Breast epithelium (tissue), 4 donors: ENCODE measurements around the gene PPP1R12B. TPM values are rescaled to one million over a fixed set of nuclear protein-coding genes. Genes with fewer than 3 reads are reported as not detected.
A peak's percentile ranks its signal among the peaks of the same experiment; 100 is the strongest.
"Not testable (repeated sequence)": the region's sequence is repeated elsewhere in the genome, so short reads cannot be mapped to it uniquely, and the experiment has no call there.

Experiments used
- DNase-seq, 2 donors: peaks; one replicate each; pipeline ENCODE4 v3.0.0-alpha.2; 2019; ENCODE audit warnings: low spot score in 2 of 2
- H3K27ac ChIP-seq, 2 donors: fragments of 200-600 bp; sonication (generic) in 1 of 2; one replicate each; pipeline ENCODE4 v1.5.1; 2016 to 2019; ENCODE audit warnings: mild to moderate bottlenecking in 1 of 2
- H3K27me3 ChIP-seq, 2 donors: fragments of 200-600 bp; sonication (generic) in 1 of 2; one replicate each; pipeline versions ENCODE4 v1.5.1 to v1.6.0; 2017 to 2019; ENCODE audit warnings: control low read depth in 1 of 2, mild to moderate bottlenecking in 1 of 2
- H3K36me3 ChIP-seq: fragments of 200-600 bp; one replicate; pipeline ENCODE4 v1.5.1; 2019
- H3K4me1 ChIP-seq, 2 donors: fragments of 200-600 bp; sonication (generic); one replicate each; pipeline ENCODE4 v1.5.1; 2016 to 2019; ENCODE audit warnings: control low read depth in 1 of 2
- H3K4me3 ChIP-seq, 3 donors: fragments of 200-600 bp; sonication (generic); 1 replicate in 2 of 3; 2 replicates in 1 of 3; pipeline ENCODE4 v1.5.1; 2016 to 2019; ENCODE audit warnings: mild to moderate bottlenecking in 3 of 3, moderate library complexity in 2 of 3
- H3K9me3 ChIP-seq, 2 donors: fragments of 200-600 bp; sonication (generic) in 1 of 2; one replicate each; pipeline ENCODE4 v1.5.1; 2016 to 2019; ENCODE audit warnings: control low read depth in 1 of 2
- POLR2A ChIP-seq: fragments of 450-650 bp; IDR thresholded peaks from one replicate; pipeline ENCODE4 v1.6.1; 2016; ENCODE audit warnings: antibody characterized with exemption, mild to moderate bottlenecking, moderate library complexity
- POLR2AphosphoS5 ChIP-seq, 3 donors: sonication (generic); formaldehyde crosslinking; IDR thresholded peaks; one replicate each; pipeline ENCODE4 v1.6.1; 2017; ENCODE audit warnings: antibody characterized with exemption in 3 of 3
- intact Hi-C: fragments of 100-400 bp; cut with DNase I; formaldehyde crosslinking; loops from one replicate; pipeline ENCODE4 v1.15.1; 2023; ENCODE audit warnings: low total_unique reads
- total RNA-seq, 3 donors: library from RNA; depleted of rRNA; stranded (reverse); fragments of >200 nt; gene quantifications; one replicate each; pipeline ENCODE4 v1.1.0, GENCODE V29; 2016
- TF ChIP-seq, protein P1 (sequence below), 3 donors: fragments of 450-650 bp; IDR thresholded peaks; one replicate each; pipeline ENCODE4 v1.5.1; 2016 to 2017; ENCODE audit warnings: antibody characterized with exemption in 3 of 3, mild to moderate bottlenecking in 3 of 3, moderate library complexity in 3 of 3

The PPP1R12B gene
- total RNA-seq, 3 donors from 2014 or later = 76.4 to 123 (median 90.7) TPM

DNA sequence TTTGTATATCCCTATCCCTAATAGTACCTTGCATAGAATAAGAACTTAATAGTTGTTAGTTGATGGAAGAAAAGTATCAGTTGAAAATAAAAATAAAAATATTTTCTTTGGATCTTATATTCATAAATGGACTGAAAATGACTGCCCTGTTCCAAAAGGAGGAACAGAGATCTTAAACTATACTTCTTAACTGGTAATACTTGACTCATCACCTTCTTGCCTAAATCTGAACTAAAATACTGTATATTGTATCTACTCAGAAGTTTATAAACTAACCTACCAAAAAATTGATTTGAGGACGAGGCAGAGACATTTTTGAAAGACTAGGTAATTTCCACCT is 182.9 kb downstream of the PPP1R12B start:
- Histone ChIP-seq H3K4me1 (no peaks in the 10 kb centered on the region), H3K9me3 (no peaks in the 10 kb centered on the region), H3K4me3 (no peak overlapping the region), H3K27ac (peak overlapping the region; percentile 26 to 57), H3K27me3 (no peaks in the 10 kb centered on the region), H3K36me3 (no peaks in the 10 kb centered on the region)
- no peak for DNase-seq
- TF ChIP-seq POLR2A (no peak), POLR2AphosphoS5 (IDR thresholded peaks at IDR 0.05) (no peak)
- TF ChIP-seq, protein P1, sequence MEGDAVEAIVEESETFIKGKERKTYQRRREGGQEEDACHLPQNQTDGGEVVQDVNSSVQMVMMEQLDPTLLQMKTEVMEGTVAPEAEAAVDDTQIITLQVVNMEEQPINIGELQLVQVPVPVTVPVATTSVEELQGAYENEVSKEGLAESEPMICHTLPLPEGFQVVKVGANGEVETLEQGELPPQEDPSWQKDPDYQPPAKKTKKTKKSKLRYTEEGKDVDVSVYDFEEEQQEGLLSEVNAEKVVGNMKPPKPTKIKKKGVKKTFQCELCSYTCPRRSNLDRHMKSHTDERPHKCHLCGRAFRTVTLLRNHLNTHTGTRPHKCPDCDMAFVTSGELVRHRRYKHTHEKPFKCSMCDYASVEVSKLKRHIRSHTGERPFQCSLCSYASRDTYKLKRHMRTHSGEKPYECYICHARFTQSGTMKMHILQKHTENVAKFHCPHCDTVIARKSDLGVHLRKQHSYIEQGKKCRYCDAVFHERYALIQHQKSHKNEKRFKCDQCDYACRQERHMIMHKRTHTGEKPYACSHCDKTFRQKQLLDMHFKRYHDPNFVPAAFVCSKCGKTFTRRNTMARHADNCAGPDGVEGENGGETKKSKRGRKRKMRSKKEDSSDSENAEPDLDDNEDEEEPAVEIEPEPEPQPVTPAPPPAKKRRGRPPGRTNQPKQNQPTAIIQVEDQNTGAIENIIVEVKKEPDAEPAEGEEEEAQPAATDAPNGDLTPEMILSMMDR (IDR thresholded peaks at IDR 0.05) = no peak
- intact Hi-C loops = no loop called here

DNA sequence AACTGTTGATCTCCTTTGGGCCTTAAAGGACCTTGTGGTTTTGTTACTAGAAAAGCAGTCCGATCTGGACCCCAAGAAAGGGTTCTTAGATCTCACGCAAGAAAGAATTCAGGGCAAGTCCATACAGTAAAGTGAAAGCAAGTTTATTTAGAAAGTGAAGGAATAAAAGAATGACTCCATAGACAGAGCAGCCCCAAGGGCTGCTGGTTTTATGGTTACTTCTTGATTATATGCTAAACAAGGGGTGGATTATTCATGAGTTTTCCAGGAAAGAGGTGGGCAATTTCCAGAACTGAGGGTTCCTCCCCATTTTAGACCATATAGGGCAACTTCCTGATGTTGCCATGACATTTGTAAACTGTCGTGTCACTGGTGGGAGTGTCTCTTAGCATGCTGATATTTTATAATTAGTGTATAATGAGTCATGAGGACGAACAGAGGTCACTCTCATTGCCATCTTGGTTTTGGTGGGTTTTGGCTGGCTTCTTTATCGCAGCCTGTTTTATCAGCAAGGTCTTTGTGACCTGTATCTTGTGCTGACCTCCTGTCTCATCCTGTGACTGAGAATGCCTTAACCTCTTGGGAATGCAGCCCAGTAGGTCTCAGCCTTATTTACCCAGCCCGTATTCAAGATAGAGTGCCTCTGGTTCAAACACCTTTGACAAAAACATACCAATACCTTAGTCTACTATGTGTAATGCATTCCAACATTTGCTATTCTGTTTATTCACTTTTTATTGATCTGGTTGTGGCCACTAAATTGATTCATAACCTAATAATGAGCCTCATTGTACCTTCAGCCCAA is 183.5 kb downstream of the PPP1R12B start:
- DNase-seq, H3K9me3 ChIP-seq, H3K27me3 ChIP-seq, intact Hi-C loops, H3K4me1 ChIP-seq, H3K4me3 ChIP-seq, H3K36me3 ChIP-seq: not testable (repeated sequence)
- H3K27ac ChIP-seq = peak overlapping the region; percentile 26 to 57

DNA sequence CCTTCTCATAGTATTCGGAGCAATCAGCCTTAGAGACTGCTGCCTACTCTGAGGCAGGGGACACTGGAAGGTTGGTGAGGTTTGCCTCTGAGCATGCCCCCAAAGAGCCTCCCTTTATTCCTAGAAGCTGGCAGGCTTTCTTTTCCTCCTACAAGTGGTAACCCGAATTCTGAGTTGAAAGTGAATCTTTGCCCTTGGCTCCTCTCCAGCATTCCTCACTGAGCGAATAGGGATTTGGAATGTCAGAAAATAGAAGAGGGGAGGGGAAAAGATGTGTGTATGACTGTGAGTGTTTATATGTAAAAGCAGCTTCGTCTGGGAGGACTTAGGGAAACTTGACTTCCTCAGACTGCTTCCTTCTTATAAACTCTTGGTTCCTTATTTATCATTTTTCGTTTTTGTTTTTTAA is 190.7 kb downstream of the PPP1R12B start:
- intact Hi-C loops, H3K36me3 ChIP-seq, H3K4me1 ChIP-seq, H3K27me3 ChIP-seq, H3K9me3 ChIP-seq: not testable (repeated sequence)
- DNase-seq = peak in 1 of 2 donors; percentile 81
- TF ChIP-seq POLR2A (peak; percentile 28), POLR2AphosphoS5 (IDR thresholded peaks at IDR 0.05) (peak in 1 of 3 donors; percentile 51)
- Histone ChIP-seq H3K27ac (peak overlapping the region; percentile 84 to 92), H3K4me3 (peak overlapping the region; percentile 35 to 51 (median 50))

DNA sequence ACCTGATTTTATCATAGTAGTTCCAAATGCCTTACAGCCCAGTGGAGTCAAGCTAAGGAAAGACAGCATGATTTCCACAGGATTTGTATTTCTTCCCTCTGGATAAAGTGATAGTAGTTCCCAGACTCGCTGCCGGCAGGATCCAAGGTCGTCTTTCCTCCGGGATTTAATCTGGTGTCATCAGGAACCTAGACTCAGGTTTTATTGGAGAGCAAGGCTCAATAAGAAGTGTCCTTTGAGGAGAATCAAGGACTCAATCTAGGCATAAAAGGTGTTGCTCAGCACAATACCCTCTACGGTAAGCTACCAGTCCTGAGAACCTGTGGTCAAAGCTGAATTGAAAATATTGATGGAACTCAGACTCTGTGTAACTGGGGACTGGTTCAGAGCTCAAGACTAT is 191.1 kb downstream of the PPP1R12B start:
- Histone ChIP-seq H3K27ac (peak overlapping the region; percentile 84 to 92), H3K4me3 (peak overlapping the region; percentile 35 to 51 (median 50))
- H3K9me3 ChIP-seq, H3K27me3 ChIP-seq, H3K4me1 ChIP-seq, H3K36me3 ChIP-seq, DNase-seq, intact Hi-C loops: not testable (repeated sequence)
- TF ChIP-seq POLR2AphosphoS5 (IDR thresholded peaks at IDR 0.05) = peak in 1 of 3 donors; percentile 15

DNA sequence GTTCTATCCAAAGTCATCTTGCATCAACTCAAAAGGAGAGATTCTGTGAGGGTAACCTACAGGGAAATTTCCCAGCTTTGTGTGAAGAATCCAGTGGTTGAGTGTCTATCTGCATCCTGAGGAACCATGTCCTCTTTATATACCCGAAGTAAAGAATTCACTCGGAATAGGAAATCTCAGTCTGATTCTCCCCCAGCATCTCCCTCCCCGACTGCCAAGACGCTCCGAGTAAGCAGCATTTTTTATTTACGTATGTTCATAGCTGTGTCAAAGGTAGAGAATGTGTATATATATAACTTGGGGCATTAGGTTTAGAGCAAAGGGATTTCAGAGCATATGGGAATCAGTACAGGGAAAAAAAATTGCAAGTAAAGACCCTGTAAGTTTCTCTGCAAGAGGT is 191.5 kb downstream of the PPP1R12B start:
- Histone ChIP-seq H3K9me3 (no peaks in the 10 kb centered on the region), H3K4me1 (peaks cover 0 to 6% of the 10 kb centered on the region in 2 donors), H3K36me3 (no peaks in the 10 kb centered on the region), H3K27me3 (no peaks in the 10 kb centered on the region), H3K4me3 (peak overlapping the region; percentile 35 to 51 (median 50)), H3K27ac (peak overlapping the region; percentile 84 to 92)
- no peak for DNase-seq
- intact Hi-C loops = no loop called here
- TF ChIP-seq, protein P1 (IDR thresholded peaks at IDR 0.05) = no peak
- TF ChIP-seq POLR2AphosphoS5 (IDR thresholded peaks at IDR 0.05) (no peak), POLR2A (no peak)

DNA sequence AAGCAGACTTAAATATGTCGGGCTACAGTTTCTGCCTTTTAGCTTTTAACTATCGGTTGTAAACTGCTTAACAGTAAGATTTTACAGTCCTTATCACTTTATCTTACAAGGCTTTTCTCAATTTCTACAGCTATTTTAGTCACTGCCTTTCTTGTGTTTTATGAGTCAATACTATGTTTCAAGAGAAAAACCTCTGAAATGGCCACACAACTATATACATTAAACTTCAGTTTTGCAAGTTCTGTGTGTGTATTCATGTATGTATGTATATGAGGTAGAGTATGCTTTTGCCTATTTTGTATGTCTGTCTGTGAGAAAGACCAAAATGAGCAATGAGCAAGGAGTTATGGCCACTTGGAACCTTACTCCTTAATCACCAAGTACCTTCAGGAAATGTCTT is 191.9 kb downstream of the PPP1R12B start:
- intact Hi-C loops = no loop called here
- no peak for TF ChIP-seq POLR2A
- TF ChIP-seq POLR2AphosphoS5 (IDR thresholded peaks at IDR 0.05) = no peak
- TF ChIP-seq, protein P1 (IDR thresholded peaks at IDR 0.05) = no peak
- no peak for DNase-seq
- peak overlapping the region; percentile 35 to 51 (median 50) for H3K4me3 ChIP-seq
- peak overlapping the region; percentile 84 to 92 for H3K27ac ChIP-seq
- no peaks in the 10 kb centered on the region for H3K36me3 ChIP-seq
- peaks cover 0 to 6% of the 10 kb centered on the region in 2 donors for H3K4me1 ChIP-seq
- H3K27me3 ChIP-seq = no peaks in the 10 kb centered on the region
- H3K9me3 ChIP-seq = no peaks in the 10 kb centered on the region

- H3K4me1 ChIP-seq, intact Hi-C loops, H3K9me3 ChIP-seq, H3K36me3 ChIP-seq, DNase-seq, H3K27me3 ChIP-seq: not testable (repeated sequence)
- Histone ChIP-seq H3K27ac (peak overlapping the region; percentile 84 to 92), H3K4me3 (peak overlapping the region; percentile 35 to 51 (median 50))
Measured at GRCh38 chr1:202540858-202541257, 192.4 kb downstream of the PPP1R12B start.

GRCh38 chr1:202542415-202542814 is 193.9 kb downstream of the PPP1R12B start:
- H3K9me3 ChIP-seq, DNase-seq, H3K27me3 ChIP-seq, intact Hi-C loops, H3K4me1 ChIP-seq, H3K36me3 ChIP-seq: not testable (repeated sequence)
- peak overlapping the region; percentile 35 to 51 (median 50) for H3K4me3 ChIP-seq
- H3K27ac ChIP-seq = peak overlapping the region; percentile 84 to 92

- intact Hi-C loops, H3K36me3 ChIP-seq, H3K27me3 ChIP-seq, H3K4me1 ChIP-seq, DNase-seq, H3K9me3 ChIP-seq: not testable (repeated sequence)
- H3K27ac ChIP-seq = peak overlapping the region; percentile 76 to 92
- H3K4me3 ChIP-seq = peak overlapping the region in 2 of 3 donors; percentile 17 to 44
Measured at GRCh38 chr1:202543537-202543936, 195.0 kb downstream of the PPP1R12B start.
